HG03378 (cell line): ENCODE data around the gene ANKS1B.

Source experiments
- ATAC-seq: cut with Tn5 transposase; IDR thresholded peaks from one replicate; pipeline ENCODE4 v1.9.1; 2021; ENCODE audit warnings: mild to moderate bottlenecking, moderate library complexity; ENCODE audit not compliant: unreplicated experiment

Gene ANKS1B

GRCh38 chr12:99232324-99232723 is 752.4 kb downstream of the ANKS1B start:
- ATAC-seq, result no peak

GRCh38 chr12:99231031-99231430 is 753.7 kb downstream of the ANKS1B start:
- ATAC-seq, result no peak

GRCh38 chr12:99224237-99224636 is 760.5 kb downstream of the ANKS1B start:
- ATAC-seq, result no peak

- no peak for ATAC-seq
Measured at GRCh38 chr12:99223579-99223978, 761.2 kb downstream of the ANKS1B start.

- no peak for ATAC-seq
Measured at GRCh38 chr12:99213047-99213446, 771.7 kb downstream of the ANKS1B start.

GRCh38 chr12:99212275-99212674 is 772.5 kb downstream of the ANKS1B start:
- no peak for ATAC-seq

GRCh38 chr12:99205111-99205510 is 779.6 kb downstream of the ANKS1B start:
- no peak for ATAC-seq

- ATAC-seq, result no peak
Measured at GRCh38 chr12:99201906-99202645, 782.7 kb downstream of the ANKS1B start.

- no peak for ATAC-seq
Measured at GRCh38 chr12:99200711-99201384, 783.9 kb downstream of the ANKS1B start.

GRCh38 chr12:99195474-99195873 is 789.3 kb downstream of the ANKS1B start:
- no peak for ATAC-seq

- ATAC-seq, result no peak
Measured at GRCh38 chr12:99192489-99192888, 792.2 kb downstream of the ANKS1B start.

GRCh38 chr12:99176871-99177270 is 807.9 kb downstream of the ANKS1B start:
- no peak for ATAC-seq

GRCh38 chr12:99170461-99170860 is 814.3 kb downstream of the ANKS1B start:
- no peak for ATAC-seq

- no peak for ATAC-seq
Measured at GRCh38 chr12:99170037-99170436, 814.7 kb downstream of the ANKS1B start.

GRCh38 chr12:99157946-99158345 is 826.8 kb downstream of the ANKS1B start:
- no peak for ATAC-seq

GRCh38 chr12:99154983-99155336 is 829.8 kb downstream of the ANKS1B start:
- no peak for ATAC-seq

- ATAC-seq, result no peak
Measured at GRCh38 chr12:99154216-99154982, 830.3 kb downstream of the ANKS1B start.

GRCh38 chr12:99153293-99153692 is 831.4 kb downstream of the ANKS1B start:
- no peak for ATAC-seq

GRCh38 chr12:99152337-99152736 is 832.4 kb downstream of the ANKS1B start:
- no peak for ATAC-seq

GRCh38 chr12:99151744-99152143 is 833.0 kb downstream of the ANKS1B start:
- no peak for ATAC-seq

GRCh38 chr12:99147130-99147529 is 837.6 kb downstream of the ANKS1B start:
- no peak for ATAC-seq

GRCh38 chr12:99146730-99147129 is 838.0 kb downstream of the ANKS1B start:
- no peak for ATAC-seq
